ENCODE measurements around the gene KLHL9.

The KLHL9 gene

GRCh38 chr9:21311889-21312288, 23.3 kb downstream of the KLHL9 start:
- no peak for TF ChIP-seq CTCF (IDR thresholded peaks at IDR 0.05)

- no peak for TF ChIP-seq CTCF (IDR thresholded peaks at IDR 0.05)
These were observed 30.0 kb downstream of the KLHL9 start, which contains the start of gene IFNA5 for GRCh38 chr9:21305213-21305612. Gene IFNA5 (minus strand): TSS chr9:21305313. CDS start chr9:21305256, 57 bp downstream.

- no peak for TF ChIP-seq CTCF (IDR thresholded peaks at IDR 0.05)
These were observed 39.2 kb downstream of the KLHL9 start for GRCh38 chr9:21295992-21296391.

- TF ChIP-seq CTCF (IDR thresholded peaks at IDR 0.05): no peak
These were observed 40.2 kb downstream of the KLHL9 start for GRCh38 chr9:21294904-21295538.

- no peak for TF ChIP-seq CTCF (IDR thresholded peaks at IDR 0.05)
These were observed 40.8 kb downstream of the KLHL9 start for GRCh38 chr9:21294364-21294774.

- no peak for TF ChIP-seq CTCF (IDR thresholded peaks at IDR 0.05)
These were observed 45.4 kb downstream of the KLHL9 start for GRCh38 chr9:21289848-21290247.

GRCh38 chr9:21287280-21287679, 47.9 kb downstream of the KLHL9 start:
- no peak for TF ChIP-seq CTCF (IDR thresholded peaks at IDR 0.05)

GRCh38 chr9:21286659-21287058, 48.5 kb downstream of the KLHL9 start:
- no peak for TF ChIP-seq CTCF (IDR thresholded peaks at IDR 0.05)
